Right cardiac atrium (tissue), 5 donors: ENCODE measurements around the gene ABHD12B. TPM values are rescaled to one million over a fixed set of nuclear protein-coding genes. Genes with fewer than 3 reads are reported as not detected.

Source experiments
- ATAC-seq, 2 donors: fragments of 200-7000 bp; cut with Tn5 transposase; one replicate each; pipeline versions ENCODE4 v1.8.0 to v1.9.1; 2020; ENCODE audit warnings: moderate library complexity in 2 of 2, mild to moderate bottlenecking in 1 of 2
- DNase-seq, 3 donors: peaks; one replicate each; pipeline ENCODE4 v3.0.0-alpha.2; 2020
- H3K27ac ChIP-seq: one replicate; pipeline ENCODE4 v1.5.1; 2013; ENCODE audit warnings: mild to moderate bottlenecking, low read length, control low read depth, moderate library complexity
- H3K27me3 ChIP-seq: one replicate; pipeline ENCODE4 v1.6.1; 2013; ENCODE audit not compliant: control insufficient read depth, insufficient read depth
- H3K4me1 ChIP-seq: one replicate; pipeline ENCODE4 v1.6.1; 2013; ENCODE audit warnings: low read length; ENCODE audit not compliant: control insufficient read depth, insufficient read depth
- H3K4me3 ChIP-seq: one replicate; pipeline ENCODE4 v1.5.1; 2013; ENCODE audit warnings: low read length, control low read depth
- H3K9me3 ChIP-seq: one replicate; pipeline ENCODE4 v1.6.1; 2013; ENCODE audit warnings: low read length; ENCODE audit not compliant: control insufficient read depth
- WGBS: extraction: QIAGEN DNeasy Blood & Tissue Kit; methylation state at CpG from one replicate; pipeline ENCODE4 v1.1.7; 2013; 5-methylcytosine and 5-hydroxymethylcytosine counted together
- intact Hi-C, 4 donors: fragments of 100-400 bp; cut with DNase I; formaldehyde crosslinking; loops; one replicate each; pipeline versions ENCODE4 v1.11.0 to v1.14.0; 2022 to 2023
- polyA plus RNA-seq: library from polyadenylated mRNA; stranded (reverse); fragments of 200-250 nt; gene quantifications from one replicate; pipeline ENCODE4 v1.2.3, GENCODE V29; 2013
- total RNA-seq, 4 donors: library from RNA; stranded (reverse); fragmentation: NEBNext Ultra II Directional; extraction: Animal tissue kit (Norgen Biotek cat#: 25700); gene quantifications; one replicate each; pipeline ENCODE4 v1.2.1, GENCODE V29; 2021
- donor health status: healthy with polysubstance abuse.
- donor health status: DM: no; HTN: yes; CAD: no.
- donor health status: DM: no; HTN: no; CAD: no.
- donor health status: DM: no; HTN: yes; CAD: no; lungs with severe emphysema.
- donor health status: DM: yes; HTN: yes; CAD: no.

The ABHD12B gene
- total and polyA plus RNA-seq, 5 donors, result not detected

- ATAC-seq (peak; percentile 64 to 66), DNase-seq (peak; percentile 48 to 85 (median 80))
- H3K27me3 ChIP-seq, result no peaks in the 10 kb centered on the region
- no peaks in the 10 kb centered on the region for H3K9me3 ChIP-seq
- intact Hi-C loops, result no loop called here
- peak overlapping the region; percentile 97 for H3K27ac ChIP-seq
- H3K4me3 ChIP-seq, result peak overlapping the region; percentile 97
- WGBS, result under 1% methylated on average over 92 of the region's 93 CpGs
- H3K4me1 ChIP-seq, result peaks cover 4% of the 10 kb centered on the region
Observed at GRCh38 chr14:50830044-50830931, 41.6 kb upstream of the ABHD12B start.

GRCh38 chr14:50830932-50831725 is 40.7 kb upstream of the ABHD12B start, which contains the start of gene NIN:
Gene NIN (minus strand): TSS chr14:50831162. CDS start chr14:50822056, 9,106 bp downstream.
- intact Hi-C loops, result no loop called here
- peak; percentile 84 to 94 (median 92) for DNase-seq
- WGBS, result under 1% methylated on average over 97 of the region's 97 CpGs
- ATAC-seq, result peak; percentile 98 to 99
- H3K27me3 ChIP-seq, result no peaks in the 10 kb centered on the region
- peak within 1 kb of the TSS; percentile 97 for H3K27ac ChIP-seq
- no peaks in the 10 kb centered on the region for H3K9me3 ChIP-seq
- H3K4me3 ChIP-seq, result peak within 1 kb of the TSS; percentile 97
- H3K4me1 ChIP-seq, result peaks cover 4% of the 10 kb centered on the region

- no peaks in the 10 kb centered on the region for H3K9me3 ChIP-seq
- ATAC-seq (no peak), DNase-seq (no peak)
- 6% methylated on average over 10 of the region's 10 CpGs for WGBS
- H3K27me3 ChIP-seq, result no peaks in the 10 kb centered on the region
- H3K4me1 ChIP-seq, result peaks cover 4% of the 10 kb centered on the region
- H3K27ac ChIP-seq, result peak overlapping the region; percentile 73
- intact Hi-C loops, result no loop called here
- peak overlapping the region; percentile 97 for H3K4me3 ChIP-seq
Observed at GRCh38 chr14:50831726-50832168, 40.1 kb upstream of the ABHD12B start.

GRCh38 chr14:50832935-50833630 is 38.8 kb upstream of the ABHD12B start:
- no peak for DNase-seq
- 94% methylated on average over 6 of the region's 6 CpGs for WGBS
- intact Hi-C loops, result no loop called here
- Histone ChIP-seq H3K9me3 (no peaks in the 10 kb centered on the region), H3K27ac (no peak overlapping the region), H3K27me3 (no peaks in the 10 kb centered on the region), H3K4me1 (peaks cover 4% of the 10 kb centered on the region), H3K4me3 (no peak overlapping the region)
- no peak for ATAC-seq

- intact Hi-C loops, result no loop called here
- Histone ChIP-seq H3K9me3 (no peaks in the 10 kb centered on the region), H3K4me3 (no peak overlapping the region), H3K4me1 (peaks cover 4% of the 10 kb centered on the region), H3K27ac (no peak overlapping the region), H3K27me3 (no peaks in the 10 kb centered on the region)
- ATAC-seq (no peak), DNase-seq (no peak)
- 83% methylated on average over 5 of the region's 5 CpGs for WGBS
Observed at GRCh38 chr14:50834802-50835276, 37.0 kb upstream of the ABHD12B start.

GRCh38 chr14:50835280-50835679 is 36.6 kb upstream of the ABHD12B start:
- Histone ChIP-seq H3K4me3 (no peak overlapping the region), H3K4me1 (peaks cover 4% of the 10 kb centered on the region), H3K27ac (no peak overlapping the region), H3K9me3 (no peaks in the 10 kb centered on the region), H3K27me3 (no peaks in the 10 kb centered on the region)
- DNase-seq (no peak), ATAC-seq (no peak)
- WGBS, result 46% methylated on average over 2 of the region's 2 CpGs
- intact Hi-C loops, result no loop called here

- H3K9me3 ChIP-seq, result no peaks in the 10 kb centered on the region
- H3K4me1 ChIP-seq, result peaks cover 4% of the 10 kb centered on the region
- H3K27me3 ChIP-seq, result no peaks in the 10 kb centered on the region
- no peak for DNase-seq
- no peak overlapping the region for H3K4me3 ChIP-seq
- no peak overlapping the region for H3K27ac ChIP-seq
- ATAC-seq, result no peak
- 94% methylated on average over 5 of the region's 5 CpGs for WGBS
- intact Hi-C loops, result no loop called here
Observed at GRCh38 chr14:50836515-50836914, 35.3 kb upstream of the ABHD12B start.

GRCh38 chr14:50837271-50837670 is 34.6 kb upstream of the ABHD12B start:
- Histone ChIP-seq H3K9me3 (no peaks in the 10 kb centered on the region), H3K27ac (no peak overlapping the region), H3K27me3 (no peaks in the 10 kb centered on the region), H3K4me1 (no peaks in the 10 kb centered on the region), H3K4me3 (no peak overlapping the region)
- ATAC-seq, result no peak
- WGBS, result 90% methylated on average over 10 of the region's 10 CpGs
- intact Hi-C loops, result no loop called here
- DNase-seq, result no peak

- 88% methylated on average over 2 of the region's 2 CpGs for WGBS
Observed at GRCh38 chr14:50837850-50838470, 33.9 kb upstream of the ABHD12B start.

GRCh38 chr14:50839048-50839447 is 32.8 kb upstream of the ABHD12B start:
- WGBS, result 18% methylated on average over 1 of the region's 1 CpG
- Histone ChIP-seq H3K9me3 (no peaks in the 10 kb centered on the region), H3K27ac (no peak overlapping the region), H3K4me1 (no peaks in the 10 kb centered on the region), H3K4me3 (no peak overlapping the region), H3K27me3 (no peaks in the 10 kb centered on the region)
- ATAC-seq (no peak), DNase-seq (no peak)
- intact Hi-C loops, result no loop called here

More at GRCh38 chr14:50837850-50838470, 33.9 kb upstream of the ABHD12B start:
- Histone ChIP-seq H3K4me1 (no peaks in the 10 kb centered on the region), H3K4me3 (no peak overlapping the region), H3K27ac (no peak overlapping the region), H3K9me3 (no peaks in the 10 kb centered on the region), H3K27me3 (no peaks in the 10 kb centered on the region)
- ATAC-seq (no peak), DNase-seq (no peak)
- intact Hi-C loops, result no loop called here
